ENCODE results near the gene MARCKSL1. TPM values are rescaled to one million over a fixed set of nuclear protein-coding genes. Genes with fewer than 3 reads are reported as not detected.

The MARCKSL1 gene
- total and polyA plus RNA-seq, 2 of the 13 experiments (the other 11 are each of a cell fraction or from before 2014, with no cell fraction given) = 81.9 to 155 TPM

GRCh38 chr1:32338637-32339145 is 2.7 kb upstream of the MARCKSL1 start (continued):
- TF ChIP-seq ZNF687 (CRISPR knock-in tag; IDR thresholded peaks at IDR 0.05) (peak; percentile 19; the same call in 1 of the 2 replicates), DPF2 (CRISPR knock-in tag; IDR thresholded peaks at IDR 0.05; ENCODE audit: borderline replicate concordance, low read depth) (0 out of 2 replicates have a peak, but pooled peaks have one; percentile 29), SAP130 (CRISPR knock-in tag; IDR thresholded peaks at IDR 0.05; ENCODE audit: low read depth) (0 out of 2 replicates have a peak, but pooled peaks have one; percentile 5), PHF21A (CRISPR knock-in tag; IDR thresholded peaks at IDR 0.05) (0 out of 2 replicates have a peak, but pooled peaks have one; percentile 22), SNAPC5 (CRISPR knock-in tag; IDR thresholded peaks at IDR 0.05; ENCODE audit: borderline replicate concordance) (no peak)

- WGBS (ENCODE audit: low lambda C conversion rate) = 22% methylated on average over 5 of the region's 16 CpGs
- peak; percentile 87 for FAIRE-seq
- DNase-seq (ENCODE audit: low spot score) = peak; percentile 76
- H3K9me3 ChIP-seq (ENCODE audit: low read length) = no peaks in the 10 kb centered on the region
- ATAC-seq = peak; percentile 62
- in situ Hi-C loops (cut with HindIII; ENCODE audit: extremely low pct_ligation_motif_present, low pct_unique_long_range_greater_than_20kb) = no loop called here
- peaks cover 14% of the 10 kb centered on the region for H3K79me2 ChIP-seq (ENCODE audit: insufficient read depth, low read length)
- POLR2A ChIA-PET = interaction anchor here (1.0 to 5.8 kb wide), 11 partner anchors 11 to 139 kb away, joined by 3 to 222 read pairs (median 6); partner anchors contain the start of genes BSDC1, FAM167B and LCK
- peaks cover 14% of the 10 kb centered on the region for H4K20me1 ChIP-seq (ENCODE audit: insufficient read depth, low read length)
- H3K27me3 ChIP-seq (ENCODE audit: control insufficient read depth in 1 of 2, insufficient read depth in 2 of 2, low read length in 2 of 2) = peaks cover 0 to 4% of the 10 kb centered on the region in 2 experiments; a peak in 2 of 5 replicates
- H2AFZ ChIP-seq (ENCODE audit: low read length) = no peak overlapping the region
- no peak overlapping the region for H3K27ac ChIP-seq (ENCODE audit: extremely low read length, insufficient read depth, low read length)
- no TSS peak for BruUV-seq (replicated peaks)
- peak overlapping the region; percentile 25 to 62 (median 37); a peak in 5 of 6 replicates for H3K4me3 ChIP-seq (replicated peaks in 1 of 3; ENCODE audit: insufficient read depth in 1 of 3, low read depth in 2 of 3, low read length in 3 of 3)
- H3K4me1 ChIP-seq (ENCODE audit: insufficient read depth, low read length) = peaks cover 73% of the 10 kb centered on the region
- CTCF ChIA-PET (ENCODE audit: low intra/inter-chr PET ratio, low total read pairs) = no interaction called here
- H3K4me2 ChIP-seq (ENCODE audit: low read depth, low read length) = peak overlapping the region; percentile 93
- H3K36me3 ChIP-seq (replicated peaks in 1 of 2; ENCODE audit: control insufficient read depth in 1 of 2, insufficient read depth in 2 of 2, low read length in 2 of 2) = peaks cover 2 to 16% of the 10 kb centered on the region in 2 experiments; a peak in 3 of 5 replicates
- H3K9ac ChIP-seq (ENCODE audit: insufficient read depth, low read depth, low read length) = peak overlapping the region; percentile 29; the same call in 1 of the 2 replicates
- intact Hi-C loops (cut with micrococcal nuclease; ENCODE audit: unreplicated experiment) = loop anchor here (2.0 to 10.0 kb wide), 2 partner anchors 13 to 57 kb away; partner anchors contain the start of gene BSDC1
- TF ChIP-seq ZNF558 (CRISPR knock-in tag; IDR thresholded peaks at IDR 0.05; ENCODE audit: borderline replicate concordance) (no peak), ZSCAN25 (CRISPR knock-in tag; IDR thresholded peaks at IDR 0.05) (no peak), NBN (conservative IDR thresholded peaks at IDR 0.05) (no peak), CREB1 (IDR thresholded peaks at IDR 0.05) (no peak), CREB1 (CRISPR knock-in tag; IDR thresholded peaks at IDR 0.05) (no peak), ZNF83 (CRISPR knock-in tag; IDR thresholded peaks at IDR 0.05; ENCODE audit: borderline replicate concordance) (no peak), SRSF1 (optimal IDR thresholded peaks at IDR 0.05; ENCODE audit: low read depth, low read length) (no peak), TCF12 (IDR thresholded peaks at IDR 0.05) (no peak), TCF12 (CRISPR knock-in tag; IDR thresholded peaks at IDR 0.05) (no peak), ZNF18 (CRISPR knock-in tag; IDR thresholded peaks at IDR 0.05; ENCODE audit: insufficient replicate concordance) (no peak), ZNF317 (CRISPR knock-in tag; IDR thresholded peaks at IDR 0.05) (no peak)
Observed at GRCh38 chr1:32337855-32338636, 2.0 kb upstream of the MARCKSL1 start.

Data from HepG2 (cell line).